Iris pigment epithelial cell (primary cell): ENCODE data around the gene VCP.

Experiments
- DNase-seq: peaks from one replicate; pipeline ENCODE4 v3.0.0-alpha.2; 2011; ENCODE audit warnings: low read depth

The VCP gene

GRCh38 chr9:35103660-35104191, 31.3 kb upstream of the VCP start:
- DNase-seq = no peak

- peak; percentile 98 for DNase-seq
Observed at GRCh38 chr9:35102769-35103659, 30.6 kb upstream of the VCP start, which contains the start of gene STOML2. TSS of gene STOML2 (minus strand) at chr9:35103131. CDS start at chr9:35103094, 37 bp downstream.

GRCh38 chr9:35102465-35102768, 30.0 kb upstream of the VCP start:
- DNase-seq = peak; percentile 20

GRCh38 chr9:35097573-35097972, 25.1 kb upstream of the VCP start:
- DNase-seq = no peak

DNA sequence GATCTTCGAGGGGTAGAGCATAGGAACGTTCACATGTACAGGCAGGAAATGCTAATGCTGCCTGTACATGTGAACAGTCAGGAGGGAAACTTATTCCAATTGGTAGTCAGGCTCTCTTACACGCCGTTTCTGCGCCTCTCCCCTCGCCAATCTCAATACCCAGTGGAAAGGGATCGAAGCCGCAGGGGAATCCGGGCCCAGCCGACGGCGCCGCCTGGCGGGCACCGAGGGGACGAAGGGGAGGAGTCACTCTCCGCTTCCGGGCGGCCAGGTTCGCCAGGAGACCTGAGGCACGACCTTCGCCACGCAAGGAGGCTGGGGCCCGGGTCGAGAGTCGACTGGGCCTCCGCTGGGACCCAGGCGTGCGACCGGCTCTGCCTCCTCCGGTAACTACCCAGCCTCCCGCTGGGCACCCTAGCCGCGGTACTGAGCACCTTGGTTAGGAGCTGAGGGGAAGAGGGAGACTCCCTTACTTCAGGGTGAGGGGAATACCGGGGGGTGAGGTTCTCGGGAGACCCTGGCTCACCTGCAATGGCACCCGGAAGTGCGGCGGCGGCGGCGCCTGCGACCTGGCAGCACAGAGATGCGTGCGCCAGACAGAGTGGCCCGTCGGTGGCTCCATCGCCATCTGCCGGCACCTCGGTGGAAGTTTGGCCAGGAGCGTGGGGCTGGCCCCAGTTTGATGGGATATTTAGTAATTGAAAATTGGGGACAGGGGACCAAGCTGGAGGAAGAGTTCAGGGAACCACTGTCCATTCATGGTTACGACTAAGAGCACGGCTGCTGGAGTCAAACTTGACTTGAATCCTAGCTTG, 23.8 kb upstream of the VCP start, which contains the start of gene PIGO:
TSS of gene PIGO (minus strand) at position 557 of the 815 bp plus-strand sequence. CDS start 1,026 bp downstream, outside the sequence.
- peak; percentile 79 for DNase-seq

DNA sequence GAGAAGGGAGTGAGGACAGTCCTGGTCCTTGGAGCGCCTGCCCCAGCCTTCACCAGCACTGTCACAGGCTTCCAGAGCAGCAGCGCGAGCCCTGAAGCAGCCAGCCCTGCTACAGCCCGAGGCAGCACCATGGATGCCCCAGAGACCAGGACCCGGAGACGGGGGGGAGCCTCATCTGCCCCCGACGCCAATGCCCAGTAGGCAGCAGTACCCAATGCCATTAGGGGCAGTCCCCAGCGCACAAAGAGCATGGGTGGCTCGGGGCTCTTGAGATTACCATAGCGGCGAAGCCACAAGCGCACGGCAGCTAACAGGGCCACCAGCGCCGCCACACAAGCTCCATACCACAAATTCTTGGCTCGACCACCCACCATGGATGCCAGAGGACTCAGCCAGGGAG, 19.1 kb upstream of the VCP start:
- DNase-seq = no peak

GRCh38 chr9:35089434-35089833, 17.0 kb upstream of the VCP start:
- DNase-seq = no peak

- no peak for DNase-seq
Observed at GRCh38 chr9:35085078-35085477, 12.7 kb upstream of the VCP start.

DNA sequence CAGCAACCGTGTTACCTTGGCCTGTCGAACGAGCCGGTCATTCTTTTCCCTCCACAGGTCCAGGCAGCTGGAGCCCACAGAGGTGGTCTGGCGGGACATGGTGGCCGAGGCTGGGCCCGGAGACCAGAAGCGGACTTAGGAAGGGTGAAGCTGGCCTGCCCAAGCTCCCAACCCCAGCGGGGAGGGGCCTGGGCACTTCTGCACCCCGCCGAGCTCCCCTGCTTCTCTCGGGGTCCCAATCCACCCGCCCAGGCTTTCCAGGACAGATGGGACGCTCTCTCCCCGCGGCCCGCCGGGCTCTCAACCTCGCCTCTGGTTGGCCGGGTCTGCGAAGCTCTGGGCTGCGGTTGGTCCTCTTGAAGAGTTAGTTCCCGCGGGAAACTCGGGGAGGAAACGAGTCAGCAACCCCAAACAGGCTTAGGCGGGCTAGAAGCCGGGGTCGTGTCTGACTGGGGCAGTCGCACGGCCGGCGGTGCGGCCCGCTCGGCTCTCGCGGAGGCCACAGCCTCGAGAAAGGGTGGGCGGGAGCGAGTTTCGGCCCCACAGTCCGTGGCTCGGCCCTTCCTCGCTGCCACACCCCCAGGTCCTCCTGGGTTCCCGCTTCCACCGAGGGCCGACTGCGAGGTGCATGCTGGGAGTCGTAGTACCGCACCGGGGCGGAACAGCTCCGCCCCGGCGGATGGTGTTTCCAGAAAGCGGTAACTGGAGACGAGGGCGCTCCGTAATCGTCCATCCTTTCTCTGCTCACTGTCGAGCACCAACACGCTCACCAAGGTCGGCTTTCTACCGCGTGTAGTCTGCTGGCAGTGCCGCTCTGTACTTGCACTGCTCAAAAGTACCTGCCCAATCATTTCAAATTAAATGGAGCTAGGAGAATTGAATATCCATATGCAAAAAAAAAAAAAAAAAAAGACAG, 7.3 kb upstream of the VCP start, which contains the start of gene FANCG:
TSS of gene FANCG (minus strand) at position 517 of the 916 bp plus-strand sequence. CDS start at position 99, 418 bp downstream.
- peak; percentile 95 for DNase-seq

DNA sequence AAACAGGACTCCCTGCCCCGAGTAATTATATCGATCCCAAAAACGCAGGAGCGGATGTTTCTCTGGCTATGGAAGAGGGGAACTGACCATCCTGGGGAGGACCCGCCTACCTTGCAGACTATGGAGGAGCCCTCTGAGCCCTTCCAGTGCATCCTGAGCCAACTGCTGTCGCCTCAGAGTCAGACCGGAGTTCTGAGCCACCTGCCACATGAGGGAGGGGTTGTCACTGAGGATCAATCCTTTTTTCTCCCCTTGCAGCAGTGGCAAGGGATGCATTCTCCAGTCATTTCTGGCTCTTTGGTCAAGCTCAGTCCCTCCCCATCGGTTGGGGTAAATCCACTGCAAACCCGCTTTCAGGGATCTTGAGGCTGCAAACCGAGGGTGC, 6.6 kb upstream of the VCP start:
- DNase-seq = no peak

- DNase-seq = no peak
Observed at GRCh38 chr9:35078066-35078465, 5.6 kb upstream of the VCP start.

GRCh38 chr9:35076848-35077247, 4.4 kb upstream of the VCP start:
- DNase-seq = no peak

DNA sequence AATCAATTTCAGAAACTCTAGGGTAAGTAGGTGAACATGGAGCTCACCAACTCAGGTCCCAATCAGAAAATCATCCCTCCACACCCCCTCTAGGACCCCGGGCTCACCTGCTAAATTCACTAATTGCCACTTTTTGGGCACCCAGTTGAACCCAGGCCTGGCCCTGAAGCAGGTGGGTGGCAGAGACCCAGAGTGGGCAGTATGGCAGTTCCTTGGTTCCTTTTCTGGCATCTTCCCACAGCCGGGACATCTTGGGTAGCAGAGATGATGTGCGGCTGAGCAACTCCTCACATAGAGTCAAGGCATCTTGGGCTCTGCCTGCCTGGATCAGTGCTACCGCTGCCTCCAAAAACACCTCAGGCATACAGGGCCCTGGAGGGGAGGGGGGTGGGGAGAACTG, 2.9 kb upstream of the VCP start:
- DNase-seq = no peak

DNA sequence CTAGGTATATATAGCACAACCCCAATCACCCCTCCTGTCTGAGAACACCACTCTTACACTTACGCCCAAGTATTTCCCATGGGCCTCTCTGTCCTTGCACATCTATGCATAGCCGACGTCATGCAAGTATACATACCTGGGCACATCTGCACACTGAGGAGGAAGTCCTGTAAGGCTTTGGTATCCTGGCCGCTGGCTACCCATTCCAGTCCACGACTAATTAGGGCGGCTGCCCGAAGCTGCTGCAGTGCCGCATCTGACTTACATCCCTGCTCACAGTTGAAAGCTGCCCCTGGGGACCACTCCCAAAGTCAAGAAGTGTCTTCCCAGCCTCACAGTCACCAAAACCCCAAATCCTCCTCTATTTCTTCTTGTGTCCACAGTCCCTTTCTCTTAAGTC, 2.4 kb upstream of the VCP start:
- DNase-seq = no peak

DNA sequence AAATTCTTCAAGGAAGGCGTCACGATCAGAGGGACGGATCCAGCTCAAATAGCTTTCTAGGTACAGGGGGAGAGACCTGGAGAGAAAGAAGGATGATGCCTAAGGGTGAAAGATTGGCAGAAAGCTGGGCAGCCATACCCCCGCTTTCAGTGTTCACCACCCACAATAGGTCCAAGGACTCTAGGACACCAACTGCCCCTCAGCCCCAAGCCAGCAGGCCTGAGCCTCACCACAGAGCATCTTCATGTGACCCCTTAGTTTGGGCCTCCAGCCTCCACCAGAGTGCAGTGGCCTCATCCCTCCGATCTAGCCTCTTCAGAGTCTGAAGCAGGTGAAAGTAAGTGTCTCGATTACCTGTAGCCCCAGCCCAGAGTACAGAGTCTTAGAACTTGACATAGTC, 1.7 kb upstream of the VCP start:
- DNase-seq = no peak

GRCh38 chr9:35073279-35073612, 821 bp upstream of the VCP start:
- no peak for DNase-seq

DNA sequence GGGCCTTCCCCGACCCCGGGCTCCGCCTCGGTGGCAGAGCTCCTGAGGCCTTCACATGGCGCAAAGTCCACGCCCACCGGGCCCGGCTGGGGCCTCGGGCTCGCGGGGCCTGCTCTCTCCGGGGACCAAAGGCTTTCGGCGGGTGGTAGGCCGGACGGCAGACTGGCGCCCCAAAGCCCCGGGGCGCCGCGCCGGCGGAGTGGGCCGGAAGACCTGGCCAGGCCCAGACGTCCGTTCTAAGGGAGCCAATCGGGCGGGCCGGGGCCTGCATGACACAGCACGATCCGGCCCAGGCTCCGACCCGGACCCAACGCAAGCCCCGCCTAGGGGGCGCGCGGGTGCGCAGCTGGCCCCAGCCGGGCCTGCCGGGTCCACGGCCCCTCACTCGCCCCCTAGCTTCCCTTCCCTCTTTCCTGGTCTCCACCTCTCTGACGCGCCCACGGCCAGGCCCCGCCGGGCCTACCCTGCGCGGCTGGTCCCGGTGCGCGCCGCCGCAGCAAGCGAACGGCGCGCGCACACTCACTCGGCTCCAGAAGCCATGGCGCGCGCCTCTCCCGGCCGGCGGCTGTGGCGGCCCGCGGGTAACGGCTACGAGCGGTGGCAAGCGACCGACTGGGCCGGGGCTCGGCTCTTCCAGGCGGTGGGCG, 488 bp downstream of the VCP start:
- DNase-seq = peak; percentile 89

DNA sequence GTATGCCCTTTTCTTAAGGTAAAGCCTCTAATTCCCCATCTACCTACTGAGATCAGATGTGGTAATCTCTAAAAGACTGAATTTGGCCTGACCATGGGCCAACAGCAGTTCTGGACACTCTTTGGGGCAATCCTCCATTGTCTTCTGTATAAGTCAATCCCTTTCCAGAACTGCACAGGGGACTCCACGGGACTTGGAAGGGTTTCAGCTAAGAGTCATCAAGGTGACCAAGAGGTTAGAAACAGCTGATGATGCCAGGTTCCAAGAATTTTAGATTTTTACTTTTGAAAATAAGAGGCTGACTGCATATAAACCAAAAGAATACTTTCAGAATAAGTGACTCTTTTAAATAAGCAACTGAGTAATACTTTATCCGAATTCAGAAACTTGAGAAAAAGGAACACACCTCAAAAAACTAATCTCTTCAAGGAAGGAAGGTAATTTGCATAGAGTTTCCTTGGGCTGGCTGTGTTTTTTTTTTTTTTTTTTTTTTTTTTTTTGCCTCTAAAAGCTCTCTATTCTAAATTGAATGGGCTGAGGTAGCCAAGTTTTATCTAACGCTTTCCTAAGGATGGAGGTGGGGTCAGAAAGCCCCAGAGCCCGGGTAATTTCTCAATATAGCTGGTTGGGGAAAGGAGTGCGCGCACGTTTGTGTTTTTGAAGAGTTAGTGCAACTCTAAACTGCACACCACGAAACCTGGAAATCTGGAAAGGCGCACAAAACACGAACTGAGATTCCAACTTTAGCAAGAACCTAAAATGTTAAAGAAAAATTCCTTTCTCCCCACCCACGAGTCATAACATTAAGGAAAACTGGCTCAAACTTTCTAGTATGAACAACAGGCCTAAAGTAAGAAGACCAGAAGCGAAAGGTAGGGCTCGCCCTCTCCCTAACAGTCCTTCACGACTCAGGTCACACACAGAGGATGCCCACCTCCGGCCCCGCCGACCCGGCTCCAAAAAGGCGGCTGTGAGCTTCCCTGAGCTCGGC, 1.3 kb downstream of the VCP start:
- peak; percentile 59 for DNase-seq

DNA sequence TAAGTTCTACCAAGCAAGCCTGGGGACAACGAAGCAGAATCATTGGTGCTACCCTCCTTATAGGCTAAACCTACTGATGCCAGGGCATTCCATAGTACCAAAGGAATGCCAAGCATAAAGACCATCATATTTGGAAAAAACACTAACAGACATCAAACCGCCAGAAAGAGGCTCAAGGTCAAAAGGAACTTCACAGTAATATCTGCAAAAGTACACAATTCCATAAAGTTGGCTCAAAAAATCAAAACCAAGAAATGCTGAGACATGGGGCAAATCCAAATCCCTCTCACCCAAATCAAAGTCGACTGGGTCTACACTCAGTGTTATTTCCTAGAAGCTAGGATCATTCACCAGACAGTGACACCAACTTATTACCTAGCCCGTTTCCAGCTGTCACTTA, 3.4 kb downstream of the VCP start:
- DNase-seq = no peak

DNA sequence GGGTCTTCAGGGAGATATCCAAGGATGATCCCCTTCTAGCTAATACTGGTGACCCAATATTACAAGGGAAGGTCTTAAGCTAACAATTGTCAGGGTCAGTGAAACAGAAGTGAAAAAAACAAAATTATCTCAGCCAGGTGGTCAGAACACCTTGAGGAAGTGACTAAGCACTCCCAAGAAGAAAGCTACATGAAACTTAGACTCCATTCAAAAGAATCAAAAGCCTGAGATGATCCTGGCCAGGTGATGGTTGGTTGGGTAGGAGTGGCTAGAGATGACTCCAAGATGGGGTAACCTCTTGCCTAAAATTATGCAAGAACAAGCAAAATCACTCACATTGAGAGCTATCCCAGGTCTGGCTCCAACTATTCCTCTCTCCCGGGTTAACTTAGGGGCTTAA, 5.4 kb downstream of the VCP start:
- DNase-seq = no peak
